Activated CD8-positive, alpha-beta memory T cell treated with anti-CD3 and anti-CD28 coated beads for 4 hours (primary cell): Measurements from ENCODE around the gene MRPL53.
"Not testable (repeated sequence)": the region's sequence is repeated elsewhere in the genome, so short reads cannot be mapped to it uniquely, and the experiment has no call there.

Experiments used
- DNase-seq, 2 donors: peaks; one replicate each; pipeline ENCODE4 v3.0.0-alpha.2; 2020; ENCODE audit warnings: low read depth in 2 of 2

The MRPL53 gene

DNA sequence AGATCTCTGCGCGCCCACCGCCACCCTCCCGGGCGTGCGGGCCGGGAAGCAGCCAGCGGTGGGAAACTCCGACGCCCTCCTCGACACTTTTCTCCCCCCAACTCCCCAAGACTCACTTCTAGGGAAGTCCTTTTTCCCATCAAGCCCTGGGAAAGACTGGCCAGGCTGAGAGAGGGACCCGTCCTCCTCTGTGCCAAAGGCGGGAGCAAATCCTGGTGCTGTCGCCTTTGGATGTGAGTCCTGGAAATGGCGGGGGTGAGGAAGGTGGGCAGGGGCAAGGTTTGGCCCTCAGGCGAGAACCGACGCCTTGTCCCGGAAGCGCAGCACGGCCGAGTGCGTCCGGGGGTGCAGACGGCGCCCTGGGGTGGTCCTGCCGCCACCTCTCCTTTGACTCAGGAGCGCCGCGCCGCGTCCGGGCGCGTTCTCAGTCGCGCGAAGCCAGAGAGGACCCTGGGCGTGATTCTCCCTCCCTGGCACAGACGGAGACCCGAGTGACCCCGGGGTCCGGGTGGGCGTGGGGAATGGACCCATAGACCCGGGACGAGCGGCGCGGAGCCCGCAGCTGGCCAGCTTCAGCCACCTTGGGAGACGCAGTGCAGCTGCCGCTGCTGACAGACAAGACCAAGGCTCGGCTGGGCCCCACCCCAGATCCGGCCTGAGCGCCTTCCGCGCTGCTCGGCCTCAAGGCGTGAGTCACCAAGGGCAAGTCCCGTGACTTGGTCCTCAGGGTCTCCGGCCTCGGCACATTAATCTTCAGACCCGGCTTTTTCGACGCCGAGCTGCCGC lies 30.4 kb upstream of the MRPL53 start:
- DNase-seq: no peak

GRCh38 chr2:74502147-74502719 lies 29.8 kb upstream of the MRPL53 start:
- DNase-seq: no peak

DNA sequence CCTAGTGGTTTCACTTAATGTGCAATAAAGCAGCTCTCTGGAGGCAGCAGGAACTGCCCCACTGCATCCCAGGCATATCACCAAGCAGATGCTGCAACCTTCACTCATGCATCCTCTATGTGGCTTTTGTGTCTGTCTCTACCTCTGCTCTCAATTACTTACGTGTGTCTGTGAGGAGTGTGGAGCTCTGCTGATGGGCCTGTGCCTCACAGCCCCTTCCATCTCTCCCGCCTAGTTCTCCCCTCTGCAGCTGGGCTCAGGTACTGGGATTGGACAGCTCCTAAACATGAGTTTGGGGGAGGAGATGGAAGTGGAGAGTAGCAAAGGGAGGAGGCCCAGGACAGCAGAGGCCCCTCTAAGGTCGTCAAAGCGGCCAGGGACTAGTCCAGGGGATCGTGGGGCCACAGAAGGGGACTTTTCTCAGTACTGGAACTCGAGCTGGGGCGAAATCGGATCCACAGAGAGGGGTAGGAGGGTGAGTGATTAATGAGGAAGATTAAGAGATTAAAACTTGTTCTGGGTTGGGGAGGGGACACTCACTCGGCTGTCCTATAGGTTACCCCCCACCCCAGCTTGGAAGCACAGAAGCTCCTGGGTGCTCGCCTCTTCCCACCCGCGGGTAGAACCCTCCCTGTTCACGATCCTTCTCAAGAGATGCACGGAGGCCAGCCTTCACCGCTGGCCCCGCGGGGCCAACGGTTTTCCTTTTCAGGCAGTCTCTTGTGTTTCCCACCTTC lies 29.0 kb upstream of the MRPL53 start:
- no peak for DNase-seq

- no peak for DNase-seq
Measured at GRCh38 chr2:74500578-74500946, 28.1 kb upstream of the MRPL53 start.

DNA sequence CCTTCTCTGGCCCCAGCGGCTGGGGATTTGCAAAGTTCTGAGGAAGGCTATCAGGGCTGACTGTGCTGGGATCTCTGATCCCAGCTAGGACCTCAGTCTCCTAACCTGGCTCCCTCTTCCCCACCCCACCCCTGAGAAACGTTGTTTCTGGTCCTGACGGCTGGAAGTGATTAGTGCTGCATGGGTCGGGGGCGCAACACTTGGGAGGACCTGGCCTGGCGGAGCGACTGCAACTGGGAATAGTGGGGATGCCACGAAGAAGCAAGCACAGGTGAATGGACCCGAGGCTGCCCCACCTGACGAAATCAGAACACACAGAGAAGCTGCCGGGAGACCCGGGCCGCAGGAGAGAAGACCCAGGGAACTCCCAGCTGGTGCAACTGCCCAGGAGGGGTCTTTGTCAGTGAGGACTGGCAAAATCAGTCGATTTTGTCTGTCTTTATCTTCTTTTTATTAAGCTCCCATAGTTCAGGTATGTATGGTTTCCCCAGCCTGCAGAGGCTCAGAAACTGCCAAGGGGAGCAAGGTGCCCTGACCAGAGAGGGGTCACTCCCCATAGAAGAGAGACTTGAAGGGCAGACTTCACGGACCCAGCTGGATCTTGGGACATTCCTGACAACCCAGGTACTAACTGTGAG lies 27.6 kb upstream of the MRPL53 start:
- no peak for DNase-seq

DNA sequence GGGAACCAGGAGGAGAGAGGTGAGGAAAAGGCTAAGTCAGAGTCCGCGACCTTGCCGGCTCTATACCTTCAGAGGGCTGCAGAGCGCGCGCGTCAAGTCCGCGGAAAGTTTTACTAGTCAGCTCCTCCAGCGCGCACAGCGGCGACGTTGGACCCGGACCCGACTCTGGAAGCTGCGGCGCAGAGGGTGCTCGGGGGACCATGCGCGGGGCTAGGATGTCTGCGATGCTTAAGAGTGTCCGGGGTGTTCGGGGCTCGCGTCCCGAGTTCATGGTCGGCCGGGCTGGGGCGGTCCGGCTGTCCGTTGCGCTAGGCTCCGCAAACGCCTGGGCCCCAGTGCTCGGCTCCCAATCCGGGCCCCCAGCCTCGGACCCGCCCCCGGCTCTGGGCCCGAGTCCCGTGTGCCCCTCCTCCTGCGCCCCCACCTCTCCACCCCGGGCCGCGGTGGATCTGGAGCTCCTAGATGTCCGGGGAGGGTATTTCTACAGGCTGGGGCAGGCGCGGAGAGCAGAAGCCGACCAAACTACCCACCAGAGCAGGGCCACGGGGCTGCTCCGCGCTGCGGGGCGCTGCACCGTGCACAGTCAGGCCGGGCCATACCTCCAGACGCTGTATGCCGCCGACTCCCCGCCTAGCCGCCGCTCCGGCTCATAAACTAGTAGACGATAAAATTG lies 26.9 kb upstream of the MRPL53 start, which contains the start of gene LBX2:
Gene LBX2 (minus strand): TSS at position 337 of the 673 bp plus-strand sequence. CDS start 66 bp downstream, at position 271.
- no peak for DNase-seq

- no peak for DNase-seq
Measured at GRCh38 chr2:74498500-74499266, 26.2 kb upstream of the MRPL53 start.

- no peak for DNase-seq
Measured at GRCh38 chr2:74497777-74498499, 25.5 kb upstream of the MRPL53 start.

- DNase-seq: no peak
Measured at GRCh38 chr2:74496997-74497776, 24.7 kb upstream of the MRPL53 start.

DNA sequence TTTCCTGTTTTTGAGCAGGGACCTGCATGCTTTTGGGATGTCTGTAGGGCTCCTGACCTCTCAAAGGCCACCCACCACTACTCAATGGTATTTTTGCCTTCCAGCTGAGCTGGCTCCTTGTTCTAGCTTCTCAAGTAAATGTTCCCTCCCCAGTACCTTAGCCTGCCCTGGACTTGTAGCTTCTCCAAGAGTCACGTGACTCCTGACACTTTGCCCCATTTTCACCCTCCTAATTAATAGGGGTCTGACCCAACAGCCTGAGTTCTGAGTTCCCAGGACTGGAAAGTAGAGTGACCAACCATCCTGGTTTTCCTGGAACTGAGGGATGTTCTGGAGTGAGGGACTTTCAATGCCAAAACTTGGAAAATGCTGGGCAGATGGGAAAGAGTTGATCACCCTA lies 23.0 kb upstream of the MRPL53 start:
- DNase-seq: no peak

DNA sequence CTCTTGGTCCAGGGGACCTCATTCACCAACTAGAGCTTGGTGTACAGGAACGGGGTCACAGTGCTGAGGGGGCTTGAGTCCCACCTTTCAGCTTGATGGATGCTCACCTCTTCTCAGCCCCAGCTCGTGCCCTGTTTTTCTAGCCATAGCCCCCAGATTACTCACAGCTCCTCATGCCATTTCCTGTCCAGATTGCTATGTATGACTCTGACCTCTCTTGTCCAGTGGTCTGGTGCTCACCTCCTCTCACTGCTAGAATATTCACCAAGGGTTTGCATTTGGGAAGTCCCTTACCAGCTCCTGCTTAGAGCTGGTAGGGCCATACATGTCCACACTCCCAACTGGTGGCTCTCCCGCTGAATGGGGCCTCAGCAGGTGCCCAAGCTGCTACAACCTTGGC lies 21.1 kb upstream of the MRPL53 start:
- no peak for DNase-seq

GRCh38 chr2:74491648-74492544 lies 19.4 kb upstream of the MRPL53 start:
- DNase-seq: no peak

- DNase-seq: no peak
Measured at GRCh38 chr2:74489906-74490305, 17.4 kb upstream of the MRPL53 start.

- DNase-seq: no peak
Measured at GRCh38 chr2:74488643-74489481, 16.4 kb upstream of the MRPL53 start.

DNA sequence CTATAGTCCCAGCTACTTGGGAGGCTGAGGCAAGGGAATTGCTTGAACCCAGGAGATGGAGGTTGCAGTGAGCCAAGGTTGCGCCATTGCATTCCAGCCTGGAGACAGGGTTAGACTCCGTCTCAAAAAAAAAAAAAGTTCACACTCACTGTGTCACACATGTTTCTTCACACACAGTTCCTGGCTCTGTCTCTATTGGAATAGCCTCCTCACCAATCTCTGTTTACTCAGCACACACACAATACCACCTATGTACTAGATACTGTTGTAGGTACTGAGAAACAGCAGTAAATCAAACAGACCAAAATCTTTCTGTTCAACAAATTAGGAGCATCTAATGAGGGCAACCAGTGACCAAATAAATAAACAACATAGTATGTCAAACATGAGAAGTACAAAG lies 13.7 kb upstream of the MRPL53 start:
- no peak for DNase-seq

DNA sequence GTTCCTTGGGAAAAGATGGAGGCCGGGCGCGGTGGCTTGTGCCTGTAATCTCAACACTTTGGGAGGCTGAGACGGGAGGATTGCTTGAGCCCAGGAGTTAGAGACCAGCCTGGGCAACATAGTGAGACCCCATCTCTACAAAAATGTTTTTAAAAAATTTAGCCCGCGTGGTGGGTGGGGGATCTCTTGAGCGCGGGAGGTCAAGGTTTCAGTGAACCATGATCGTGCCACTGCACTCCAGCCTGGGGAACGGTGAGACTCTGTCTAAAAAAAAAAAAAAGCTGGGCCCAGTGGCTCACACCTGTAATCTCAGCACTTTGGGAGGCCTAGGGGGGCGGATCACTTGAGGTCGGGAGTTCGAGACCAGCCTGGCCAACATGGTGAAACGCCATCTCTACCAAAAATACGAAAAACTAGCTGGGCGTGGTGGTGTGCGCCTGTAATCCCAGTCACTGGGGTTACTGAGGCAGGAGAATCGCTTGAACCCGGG lies 11.2 kb upstream of the MRPL53 start:
- not testable (repeated sequence) for DNase-seq
